WTC11 (cell line): Measurements from ENCODE around the gene PHLDA2. TPM values are rescaled to one million over a fixed set of nuclear protein-coding genes. Genes with fewer than 3 reads are reported as not detected.

Experiments
- ATAC-seq: fragments of 200-7000 bp; cut with Tn5 transposase; 2 replicates; pipeline ENCODE4 v1.10.0; 2021; ENCODE audit warnings: mild to moderate bottlenecking, moderate library complexity
- CTCF ChIA-PET: fragments of 300-600 bp; sonication (Branson Sonifier 250); formaldehyde crosslinking; loops from one replicate; lab custom pipeline; 2021; ENCODE audit warnings: antibody characterized with exemption; lab: Charles Lee
- POLR2A ChIA-PET: fragments of 350-600 bp; sonication (Branson Sonifier 250); formaldehyde crosslinking; loops from one replicate; lab custom pipeline; 2021; ENCODE audit warnings: antibody characterized with exemption; lab: Charles Lee
- DNase-seq: peaks from one replicate; pipeline ENCODE4 v3.0.0; 2021; ENCODE audit warnings: low spot score
- H3K27ac Mint-ChIP-seq: 2 replicates; pipeline ENCODE4 v1.8.0; 2021; ENCODE audit warnings: mixed read lengths
- H3K27me3 Mint-ChIP-seq: 2 replicates; pipeline ENCODE4 v1.8.0; 2021; ENCODE audit warnings: low read depth, mild to moderate bottlenecking, moderate library complexity, mixed read lengths
- H3K36me3 Mint-ChIP-seq: 2 replicates; pipeline ENCODE4 v1.8.0; 2021; ENCODE audit warnings: mixed read lengths
- H3K4me1 Mint-ChIP-seq: 2 replicates; pipeline ENCODE4 v1.8.0; 2022; ENCODE audit warnings: mixed read lengths
- H3K4me3 Mint-ChIP-seq: 2 replicates; pipeline ENCODE4 v1.8.0; 2021; ENCODE audit warnings: mild to moderate bottlenecking, moderate library complexity, mixed read lengths
- H3K9me3 Mint-ChIP-seq: 2 replicates; pipeline ENCODE4 v1.8.0; 2021; ENCODE audit warnings: mixed read lengths
- AR ChIP-seq: fragments of 250-450 bp; sonication (Bioruptor Pico); IDR thresholded peaks from 2 replicates; pipeline ENCODE4 v1.9.0; 2021; ENCODE audit warnings: mild to moderate bottlenecking
- ATF1 ChIP-seq: sonication (generic); formaldehyde crosslinking; IDR thresholded peaks from 2 replicates; pipeline ENCODE4 v1.8.1; 2023; ENCODE audit warnings: mild to moderate bottlenecking, moderate library complexity, missing genetic modification reagents
- ETV6 ChIP-seq: sonication (generic); formaldehyde crosslinking; IDR thresholded peaks from 2 replicates; pipeline ENCODE4 v1.8.1; 2022; ENCODE audit warnings: mild to moderate bottlenecking, missing genetic modification reagents
- GRHL2 ChIP-seq: fragments of 250-450 bp; sonication (Bioruptor Pico); IDR thresholded peaks from 2 replicates; pipeline ENCODE4 v1.8.0; 2022; ENCODE audit warnings: mild to moderate bottlenecking, moderate library complexity; ENCODE audit not compliant: insufficient replicate concordance, severe bottlenecking
- MLX ChIP-seq: sonication (generic); formaldehyde crosslinking; IDR thresholded peaks from 2 replicates; pipeline ENCODE4 v1.8.1; 2023; ENCODE audit warnings: mild to moderate bottlenecking, missing genetic modification reagents, moderate library complexity
- MYBL2 ChIP-seq: sonication (generic); formaldehyde crosslinking; IDR thresholded peaks from 2 replicates; pipeline ENCODE4 v1.8.1; 2023; ENCODE audit warnings: mild to moderate bottlenecking, moderate library complexity, missing genetic modification reagents
- NFE2L1 ChIP-seq: sonication (generic); formaldehyde crosslinking; IDR thresholded peaks from 2 replicates; pipeline ENCODE4 v1.8.1; 2023; ENCODE audit warnings: missing genetic modification reagents
- RELA ChIP-seq: sonication (generic); formaldehyde crosslinking; IDR thresholded peaks from 2 replicates; pipeline ENCODE4 v1.8.1; 2022; ENCODE audit warnings: missing genetic modification reagents, mild to moderate bottlenecking, borderline replicate concordance
- SOX15 ChIP-seq: fragments of 250-450 bp; sonication (Bioruptor Pico); IDR thresholded peaks from 2 replicates; pipeline ENCODE4 v1.9.0; 2021; ENCODE audit warnings: mild to moderate bottlenecking
- TEAD4 ChIP-seq: sonication (generic); formaldehyde crosslinking; IDR thresholded peaks from 2 replicates; pipeline ENCODE4 v1.8.0; 2022; ENCODE audit warnings: mild to moderate bottlenecking, missing genetic modification reagents
- TP53 ChIP-seq: sonication (generic); formaldehyde crosslinking; IDR thresholded peaks from 2 replicates; pipeline ENCODE4 v1.8.1; 2023; ENCODE audit warnings: mild to moderate bottlenecking, missing genetic modification reagents
- USF1 ChIP-seq: sonication (generic); formaldehyde crosslinking; IDR thresholded peaks from 2 replicates; pipeline ENCODE4 v1.8.0; 2022; ENCODE audit warnings: mild to moderate bottlenecking, missing genetic modification reagents
- ZNF121 ChIP-seq: sonication (generic); formaldehyde crosslinking; IDR thresholded peaks from 2 replicates; pipeline ENCODE4 v1.8.0; 2023; ENCODE audit warnings: missing genetic modification reagents
- ZNF138 ChIP-seq: sonication (generic); formaldehyde crosslinking; conservative IDR thresholded peaks from 2 replicates; pipeline ENCODE4 v1.8.1; 2022; ENCODE audit warnings: mild to moderate bottlenecking, moderate library complexity, missing genetic modification reagents
- ZNF219 ChIP-seq: sonication (generic); formaldehyde crosslinking; IDR thresholded peaks from 2 replicates; pipeline ENCODE4 v1.8.0; 2023; ENCODE audit warnings: missing genetic modification reagents, mild to moderate bottlenecking, borderline replicate concordance
- ZNF263 ChIP-seq: sonication (generic); formaldehyde crosslinking; IDR thresholded peaks from 2 replicates; pipeline ENCODE4 v1.8.1; 2022; ENCODE audit warnings: low read depth, mild to moderate bottlenecking, moderate library complexity, missing genetic modification reagents
- ZNF425 ChIP-seq: fragments of 250-450 bp; sonication (Bioruptor Pico); conservative IDR thresholded peaks from 2 replicates; pipeline ENCODE4 v1.9.0; 2021; ENCODE audit warnings: mild to moderate bottlenecking
- total RNA-seq: library from RNA; stranded (reverse); gene quantifications from 3 replicates; pipeline ENCODE4 v1.2.3, GENCODE V29; 2021

Gene PHLDA2
- total RNA-seq, 1 experiment from 2014 or later, result 9.6 TPM

- POLR2A ChIA-PET, result interaction anchor here (0.9 kb wide), 1 partner anchor 347 kb away, joined by 3 read pairs; no protein-coding TSS in a partner anchor
- H3K4me3 Mint-ChIP-seq, result no peak overlapping the region
- no peak for TF ChIP-seq GRHL2
- no peak for TF ChIP-seq ZNF263 (CRISPR knock-in tag)
- no peak for TF ChIP-seq ATF1 (CRISPR knock-in tag)
- TF ChIP-seq ZNF425, result no peak
- TF ChIP-seq NFE2L1 (CRISPR knock-in tag), result no peak
- TF ChIP-seq USF1 (CRISPR knock-in tag), result no peak
- TF ChIP-seq ZNF138 (CRISPR knock-in tag), result no peak
- DNase-seq (no peak), ATAC-seq (no peak)
- peaks cover 8% of the 10 kb centered on the region for H3K9me3 Mint-ChIP-seq
- CTCF ChIA-PET, result interaction anchor here (1.3 to 2.6 kb wide), 4 partner anchors 10 to 350 kb away, joined by 3 to 10 read pairs (median 4); no protein-coding TSS in a partner anchor
- 0 out of 2 replicates have a peak, but pooled peaks cover 7% of the 10 kb centered on the region for H3K36me3 Mint-ChIP-seq
- no peak overlapping the region for H3K27ac Mint-ChIP-seq
- H3K4me1 Mint-ChIP-seq, result peaks cover 15% of the 10 kb centered on the region
- peaks cover 82% of the 10 kb centered on the region for H3K27me3 Mint-ChIP-seq
These were observed 47.9 kb downstream of the PHLDA2 start for GRCh38 chr11:2881076-2881980.

GRCh38 chr11:2880646-2881045 is 48.6 kb downstream of the PHLDA2 start:
- Mint-ChIP-seq H3K4me1 (peaks cover 15% of the 10 kb centered on the region), H3K27ac (no peak overlapping the region), H3K4me3 (no peak overlapping the region), H3K27me3 (peaks cover 87% of the 10 kb centered on the region), H3K36me3 (0 out of 2 replicates have a peak, but pooled peaks cover 7% of the 10 kb centered on the region), H3K9me3 (peaks cover 11% of the 10 kb centered on the region)
- DNase-seq (no peak), ATAC-seq (no peak)
- POLR2A ChIA-PET, result no interaction called here
- CTCF ChIA-PET, result interaction anchor here (1.3 to 1.5 kb wide), 4 partner anchors 12 to 349 kb away, joined by 3 to 6 read pairs (median 4); no protein-coding TSS in a partner anchor
- TF ChIP-seq NFE2L1 (CRISPR knock-in tag), result no peak
- no peak for TF ChIP-seq ETV6 (CRISPR knock-in tag)
- TF ChIP-seq ATF1 (CRISPR knock-in tag), result no peak
- no peak for TF ChIP-seq TEAD4
- TF ChIP-seq SOX15 (CRISPR knock-in tag), result no peak
- no peak for TF ChIP-seq AR
- no peak for TF ChIP-seq ZNF219 (CRISPR knock-in tag)
- TF ChIP-seq USF1 (CRISPR knock-in tag), result no peak
- no peak for TF ChIP-seq MYBL2

- ChIA-PET CTCF (interaction anchor here (1.7 kb wide), 1 partner anchor 14 kb away, joined by 12 read pairs; no protein-coding TSS in a partner anchor), POLR2A (no interaction called here)
- Mint-ChIP-seq H3K27ac (no peak overlapping the region), H3K36me3 (peaks cover 10% of the 10 kb centered on the region; the same call in 1 of the 2 replicates), H3K9me3 (peaks cover 24% of the 10 kb centered on the region), H3K27me3 (peaks cover 98% of the 10 kb centered on the region), H3K4me1 (peaks cover 15% of the 10 kb centered on the region), H3K4me3 (no peak overlapping the region)
- DNase-seq, result no peak
- TF ChIP-seq TP53, result no peak
- no peak for TF ChIP-seq MLX (CRISPR knock-in tag)
- TF ChIP-seq ZNF121, result no peak
- no peak for TF ChIP-seq RELA (CRISPR knock-in tag)
- ATAC-seq, result no peak
These were observed 50.4 kb downstream of the PHLDA2 start for GRCh38 chr11:2878782-2879181.
